Mucosa of rectum (tissue), 2 donors: ENCODE results near the gene INCENP.

Experiments used
- H3K27ac ChIP-seq, 2 donors: one replicate each; pipeline ENCODE4 v1.7.0; 2013; ENCODE audit warnings: inconsistent platforms in 2 of 2, low read depth in 2 of 2, low read length in 2 of 2
- H3K27me3 ChIP-seq, 2 donors: one replicate each; pipeline ENCODE4 v1.7.0; 2013; ENCODE audit warnings: low read length in 2 of 2; ENCODE audit not compliant: control insufficient read depth in 2 of 2, insufficient read depth in 2 of 2
- H3K36me3 ChIP-seq, 2 donors: one replicate each; pipeline ENCODE4 v1.7.0; 2013; ENCODE audit warnings: low read length in 2 of 2; ENCODE audit not compliant: control insufficient read depth in 2 of 2, insufficient read depth in 2 of 2
- H3K4me1 ChIP-seq, 2 donors: one replicate each; pipeline ENCODE4 v1.7.0; 2013; ENCODE audit warnings: low read length in 2 of 2, mild to moderate bottlenecking in 1 of 2; ENCODE audit not compliant: control insufficient read depth in 2 of 2, insufficient read depth in 2 of 2
- H3K4me3 ChIP-seq, 2 donors: one replicate each; pipeline ENCODE4 v1.7.0; 2013; ENCODE audit warnings: low read length in 2 of 2
- H3K9ac ChIP-seq, 2 donors: one replicate each; pipeline ENCODE4 v1.7.0; 2013; ENCODE audit warnings: low read length in 2 of 2, low read depth in 1 of 2, mild to moderate bottlenecking in 1 of 2
- H3K9me3 ChIP-seq, 2 donors: one replicate each; pipeline ENCODE4 v1.7.0; 2013; ENCODE audit warnings: low read length in 2 of 2; ENCODE audit not compliant: control insufficient read depth in 2 of 2
- donor health status: healthy.
- donor health status: Normal muscosa, but diverticular disease.

INCENP gene

GRCh38 chr11:62104816-62105653 lies 18.8 kb upstream of the INCENP start:
- Histone ChIP-seq H3K36me3 (no peaks in the 10 kb centered on the region), H3K27me3 (no peaks in the 10 kb centered on the region), H3K9me3 (no peaks in the 10 kb centered on the region), H3K4me3 (peak overlapping the region; percentile 6 to 59), H3K27ac (peak overlapping the region; percentile 56 to 62), H3K9ac (peak overlapping the region in 1 of 2 donors; percentile 32), H3K4me1 (peaks cover 0 to 4% of the 10 kb centered on the region in 2 donors)

- peak overlapping the region; percentile 6 to 59 for H3K4me3 ChIP-seq
- H3K27me3 ChIP-seq, result no peaks in the 10 kb centered on the region
- H3K27ac ChIP-seq, result peak overlapping the region; percentile 56 to 62
- H3K9ac ChIP-seq, result peak overlapping the region in 1 of 2 donors; percentile 32
- no peaks in the 10 kb centered on the region for H3K36me3 ChIP-seq
- peaks cover 0 to 4% of the 10 kb centered on the region in 2 donors for H3K4me1 ChIP-seq
- no peaks in the 10 kb centered on the region for H3K9me3 ChIP-seq
Observed at GRCh38 chr11:62105667-62106191, 18.1 kb upstream of the INCENP start.

DNA sequence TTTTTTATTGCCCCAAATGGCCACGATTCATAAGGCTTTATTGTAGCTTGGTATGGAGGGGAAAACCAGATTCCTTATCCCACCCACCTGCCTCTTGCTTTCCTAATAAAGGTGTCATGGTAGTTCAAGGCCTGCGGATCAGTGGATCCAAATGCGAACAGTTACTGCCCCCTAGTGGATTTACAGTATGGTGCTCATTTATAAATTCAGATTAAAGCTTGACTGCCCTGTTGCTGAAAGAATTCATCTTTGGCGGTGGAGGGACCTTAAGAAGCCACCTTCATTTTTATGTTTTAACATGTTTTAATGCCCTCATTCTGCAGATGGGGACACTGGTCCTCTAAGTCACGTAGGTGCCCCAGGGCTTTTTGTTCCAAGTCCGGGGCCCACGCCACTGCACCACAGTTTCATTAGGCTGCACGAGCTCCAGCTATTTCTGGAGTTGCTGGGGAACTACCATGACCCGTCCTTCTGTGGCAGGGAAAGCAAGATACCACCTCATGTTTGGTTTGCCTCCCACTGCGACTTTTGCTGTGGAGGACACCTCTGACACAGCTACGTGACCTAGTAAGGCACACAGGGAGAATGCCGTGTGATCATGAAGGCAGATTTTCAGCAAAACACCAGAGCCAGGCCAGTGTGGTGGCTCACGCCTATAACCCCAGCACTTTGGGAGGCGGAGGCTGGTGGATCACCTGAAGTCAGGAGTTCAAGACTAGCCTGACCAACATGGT lies 15.6 kb upstream of the INCENP start:
- Histone ChIP-seq H3K27ac (no peak overlapping the region), H3K9me3 (no peaks in the 10 kb centered on the region), H3K9ac (no peak overlapping the region), H3K4me1 (peaks cover 0 to 4% of the 10 kb centered on the region in 2 donors), H3K36me3 (no peaks in the 10 kb centered on the region), H3K4me3 (no peak overlapping the region), H3K27me3 (no peaks in the 10 kb centered on the region)

DNA sequence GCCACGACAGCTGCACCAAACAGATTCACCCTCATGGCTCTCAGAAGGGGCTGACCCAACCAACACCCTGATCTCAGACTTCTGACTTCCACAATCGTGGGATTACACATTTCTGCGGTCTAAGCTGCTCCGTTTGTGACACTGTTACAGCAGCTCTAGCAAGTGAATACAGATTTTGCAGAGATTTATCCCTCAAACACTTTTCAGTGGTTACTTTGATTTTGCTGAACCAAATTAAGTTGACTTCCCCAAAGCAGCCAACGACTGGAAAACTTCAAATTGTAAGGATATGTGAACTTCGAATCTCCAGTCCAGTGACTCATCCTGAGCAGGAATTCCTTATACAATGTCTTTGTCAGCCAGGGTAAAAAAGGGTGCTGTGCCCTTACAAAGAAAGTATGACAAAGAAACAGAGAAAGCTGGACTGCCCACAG lies 14.8 kb upstream of the INCENP start:
- H3K27ac ChIP-seq, result no peak overlapping the region
- H3K36me3 ChIP-seq, result no peaks in the 10 kb centered on the region
- H3K4me3 ChIP-seq, result no peak overlapping the region
- H3K27me3 ChIP-seq, result no peaks in the 10 kb centered on the region
- H3K9me3 ChIP-seq, result no peaks in the 10 kb centered on the region
- H3K9ac ChIP-seq, result no peak overlapping the region
- H3K4me1 ChIP-seq, result peaks cover 0 to 4% of the 10 kb centered on the region in 2 donors

GRCh38 chr11:62115085-62115694 lies 8.6 kb upstream of the INCENP start:
- Histone ChIP-seq H3K27me3 (no peaks in the 10 kb centered on the region), H3K27ac (no peak overlapping the region), H3K36me3 (no peaks in the 10 kb centered on the region), H3K9me3 (no peaks in the 10 kb centered on the region), H3K4me1 (no peaks in the 10 kb centered on the region), H3K9ac (no peak overlapping the region), H3K4me3 (no peak overlapping the region)

DNA sequence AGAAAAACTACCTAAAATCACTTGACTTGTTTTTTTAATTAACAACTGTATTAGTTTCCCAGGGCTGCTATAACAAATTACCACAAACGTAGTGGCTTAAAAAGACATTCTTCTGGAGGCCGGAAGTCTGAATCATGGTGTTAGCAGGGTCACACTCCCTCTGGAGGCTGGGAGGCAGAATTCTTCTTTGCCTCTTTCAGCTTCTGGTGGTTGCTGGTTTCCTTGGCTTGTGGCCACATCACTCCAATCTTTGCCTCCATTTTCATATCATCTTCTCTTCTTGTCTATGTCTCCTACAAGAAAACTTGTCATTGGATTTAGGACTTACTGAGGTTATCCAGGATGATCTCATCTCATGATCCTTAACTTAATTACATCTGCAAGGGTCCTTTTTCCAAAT lies 7.4 kb upstream of the INCENP start:
- Histone ChIP-seq H3K27ac (no peak overlapping the region), H3K27me3 (no peaks in the 10 kb centered on the region), H3K9ac (no peak overlapping the region), H3K9me3 (no peaks in the 10 kb centered on the region), H3K4me1 (no peaks in the 10 kb centered on the region), H3K4me3 (no peak overlapping the region), H3K36me3 (no peaks in the 10 kb centered on the region)

- peaks cover 0 to 4% of the 10 kb centered on the region in 2 donors for H3K4me1 ChIP-seq
- H3K27ac ChIP-seq, result no peak overlapping the region
- no peaks in the 10 kb centered on the region for H3K27me3 ChIP-seq
- no peaks in the 10 kb centered on the region for H3K9me3 ChIP-seq
- H3K4me3 ChIP-seq, result no peak overlapping the region
- no peak overlapping the region for H3K9ac ChIP-seq
- no peaks in the 10 kb centered on the region for H3K36me3 ChIP-seq
Observed at GRCh38 chr11:62119569-62119968, 4.2 kb upstream of the INCENP start.

GRCh38 chr11:62120001-62120400 lies 3.8 kb upstream of the INCENP start:
- Histone ChIP-seq H3K9ac (no peak overlapping the region), H3K27ac (no peak overlapping the region), H3K4me1 (peaks cover 4 to 8% of the 10 kb centered on the region in 2 donors), H3K9me3 (no peaks in the 10 kb centered on the region), H3K4me3 (no peak overlapping the region), H3K36me3 (no peaks in the 10 kb centered on the region), H3K27me3 (no peaks in the 10 kb centered on the region)

GRCh38 chr11:62120431-62120830 lies 3.4 kb upstream of the INCENP start:
- H3K27me3 ChIP-seq, result no peaks in the 10 kb centered on the region
- no peak overlapping the region for H3K27ac ChIP-seq
- no peaks in the 10 kb centered on the region for H3K9me3 ChIP-seq
- H3K9ac ChIP-seq, result no peak overlapping the region
- H3K4me3 ChIP-seq, result no peak overlapping the region
- H3K4me1 ChIP-seq, result peaks cover 9 to 12% of the 10 kb centered on the region in 2 donors
- H3K36me3 ChIP-seq, result no peaks in the 10 kb centered on the region

DNA sequence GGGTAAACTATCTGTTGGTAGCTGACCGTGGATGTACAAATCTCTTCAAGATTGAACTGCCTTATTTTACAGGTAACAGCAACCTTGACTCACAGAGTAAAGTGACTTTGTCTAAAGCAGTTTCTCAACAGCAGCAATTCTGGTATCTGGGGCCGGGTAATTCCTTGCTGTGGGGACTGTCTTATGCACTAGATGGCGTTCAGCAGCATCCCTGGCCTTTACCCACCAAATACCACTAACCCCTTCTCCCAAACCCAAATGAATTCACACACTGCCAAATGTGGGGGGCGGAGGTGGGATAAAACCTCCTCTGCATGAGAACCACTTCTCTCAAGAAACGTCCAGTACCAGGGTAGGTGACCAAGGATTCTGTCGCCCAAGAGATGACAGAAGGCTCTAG lies 1.7 kb upstream of the INCENP start:
- H3K27me3 ChIP-seq, result no peaks in the 10 kb centered on the region
- H3K4me3 ChIP-seq, result no peak overlapping the region
- no peaks in the 10 kb centered on the region for H3K9me3 ChIP-seq
- no peaks in the 10 kb centered on the region for H3K36me3 ChIP-seq
- peaks cover 9 to 13% of the 10 kb centered on the region in 2 donors for H3K4me1 ChIP-seq
- H3K27ac ChIP-seq, result no peak overlapping the region
- no peak overlapping the region for H3K9ac ChIP-seq
